Smooth muscle cell (in vitro differentiated cells): ENCODE results near the gene GOLGA5. TPM values are rescaled to one million over a fixed set of nuclear protein-coding genes. Genes with fewer than 3 reads are reported as not detected.
"Not testable (repeated sequence)": the region's sequence is repeated elsewhere in the genome, so short reads cannot be mapped to it uniquely, and the experiment has no call there.

Experiments
- DNase-seq: peaks from one replicate; lab custom pipeline; 2025; ENCODE audit not compliant: unreplicated experiment; lab: John Stamatoyannopoulos, UW
- H2AFZ ChIP-seq: fragments of 200-600 bp; sonication (generic); 2 replicates; pipeline ENCODE4 v1.6.0; 2016; ENCODE audit warnings: antibody characterized with exemption, low read depth, mild to moderate bottlenecking
- H3F3A ChIP-seq: fragments of 200-600 bp; sonication (generic); 2 replicates; pipeline ENCODE4 v1.6.0; 2017; ENCODE audit warnings: antibody characterized with exemption, low read depth
- H3K27ac ChIP-seq: fragments of 200-600 bp; sonication (generic); 2 replicates; pipeline ENCODE4 v1.5.1; 2016; ENCODE audit warnings: low read depth, mild to moderate bottlenecking
- H3K27me3 ChIP-seq: fragments of 200-600 bp; sonication (generic); 2 replicates; pipeline ENCODE4 v1.6.1; 2016; ENCODE audit warnings: low read depth, mild to moderate bottlenecking
- H3K36me3 ChIP-seq: fragments of 200-600 bp; sonication (generic); 2 replicates; pipeline ENCODE4 v1.5.1; 2016; ENCODE audit warnings: low read depth
- H3K4me1 ChIP-seq: fragments of 200-600 bp; sonication (generic); 2 replicates; pipeline ENCODE4 v1.5.1; 2016; ENCODE audit warnings: low read depth
- H3K4me2 ChIP-seq: fragments of 200-600 bp; sonication (generic); 2 replicates; pipeline ENCODE4 v1.6.0; 2016; ENCODE audit warnings: mild to moderate bottlenecking
- H3K4me3 ChIP-seq: fragments of 200-600 bp; sonication (generic); 2 replicates; pipeline ENCODE4 v1.5.1; 2016; ENCODE audit warnings: mild to moderate bottlenecking
- H3K79me2 ChIP-seq: fragments of 200-600 bp; sonication (generic); 2 replicates; pipeline ENCODE4 v1.6.0; 2016; ENCODE audit warnings: low read depth, mild to moderate bottlenecking
- H3K9ac ChIP-seq: fragments of 200-600 bp; sonication (generic); 2 replicates; pipeline ENCODE4 v1.6.0; 2016; ENCODE audit warnings: low read depth
- H3K9me3 ChIP-seq: fragments of 200-600 bp; sonication (generic); replicated peaks from 2 replicates; pipeline ENCODE4 v1.5.1; 2016; ENCODE audit warnings: low read depth
- H4K20me1 ChIP-seq: fragments of 200-600 bp; sonication (generic); 2 replicates; pipeline ENCODE4 v1.6.0; 2016; ENCODE audit warnings: low read depth
- WGBS: methylation state at CpG from one replicate; pipeline ENCODE4 v1.1.7; 2016; ENCODE audit warnings: low lambda C conversion rate; 5-methylcytosine and 5-hydroxymethylcytosine counted together
- polyA plus RNA-seq: library from polyadenylated mRNA; unstranded; fragments of >200 nt; fragmentation: Nextera tagmentation; extraction: Ambion mirVana; gene quantifications from 2 replicates; pipeline ENCODE4 v1.2.1, GENCODE V29; 2016
- total RNA-seq: library from RNA; depleted of rRNA; stranded (reverse); fragments of >200 nt; gene quantifications from 2 replicates; pipeline ENCODE4 v1.2.3, GENCODE V29; 2014
- TF ChIP-seq, protein P1 (sequence below): fragments of 200-600 bp; sonication (generic); IDR thresholded peaks from 2 replicates; pipeline ENCODE4 v1.5.1; 2017; ENCODE audit warnings: borderline replicate concordance, mild to moderate bottlenecking, antibody characterized with exemption; ENCODE audit not compliant: insufficient read depth, poor library complexity, severe bottlenecking

The GOLGA5 gene
- total and polyA plus RNA-seq, 2 experiments from 2014 or later, result 67.0 to 70.3 TPM

DNA sequence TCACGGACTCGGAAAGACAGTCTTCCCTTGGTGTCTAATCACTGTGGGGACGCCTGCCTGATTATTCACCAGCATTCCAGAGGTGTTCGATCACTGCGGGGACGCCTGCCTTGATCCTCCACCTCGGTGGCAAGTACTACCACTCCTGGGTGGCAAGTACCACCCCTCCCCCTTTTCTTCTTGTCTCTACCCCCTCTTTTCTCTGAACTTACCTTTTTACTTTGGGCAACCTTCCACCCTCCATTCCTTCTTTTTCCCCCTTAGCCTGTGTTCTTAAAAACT lies 33.6 kb upstream of the GOLGA5 start:
- Histone ChIP-seq H3K36me3 (no peaks in the 10 kb centered on the region), H2AFZ (no peak overlapping the region), H3K9ac (no peak overlapping the region), H3K4me2 (no peak overlapping the region), H3F3A (no peaks in the 10 kb centered on the region), H3K9me3 (no peaks in the 10 kb centered on the region), H3K27me3 (no peaks in the 10 kb centered on the region), H4K20me1 (no peaks in the 10 kb centered on the region), H3K4me3 (no peak overlapping the region), H3K4me1 (no peaks in the 10 kb centered on the region), H3K27ac (no peak overlapping the region), H3K79me2 (no peaks in the 10 kb centered on the region)
- DNase-seq, result no peak
- TF ChIP-seq, protein P1, sequence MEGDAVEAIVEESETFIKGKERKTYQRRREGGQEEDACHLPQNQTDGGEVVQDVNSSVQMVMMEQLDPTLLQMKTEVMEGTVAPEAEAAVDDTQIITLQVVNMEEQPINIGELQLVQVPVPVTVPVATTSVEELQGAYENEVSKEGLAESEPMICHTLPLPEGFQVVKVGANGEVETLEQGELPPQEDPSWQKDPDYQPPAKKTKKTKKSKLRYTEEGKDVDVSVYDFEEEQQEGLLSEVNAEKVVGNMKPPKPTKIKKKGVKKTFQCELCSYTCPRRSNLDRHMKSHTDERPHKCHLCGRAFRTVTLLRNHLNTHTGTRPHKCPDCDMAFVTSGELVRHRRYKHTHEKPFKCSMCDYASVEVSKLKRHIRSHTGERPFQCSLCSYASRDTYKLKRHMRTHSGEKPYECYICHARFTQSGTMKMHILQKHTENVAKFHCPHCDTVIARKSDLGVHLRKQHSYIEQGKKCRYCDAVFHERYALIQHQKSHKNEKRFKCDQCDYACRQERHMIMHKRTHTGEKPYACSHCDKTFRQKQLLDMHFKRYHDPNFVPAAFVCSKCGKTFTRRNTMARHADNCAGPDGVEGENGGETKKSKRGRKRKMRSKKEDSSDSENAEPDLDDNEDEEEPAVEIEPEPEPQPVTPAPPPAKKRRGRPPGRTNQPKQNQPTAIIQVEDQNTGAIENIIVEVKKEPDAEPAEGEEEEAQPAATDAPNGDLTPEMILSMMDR, result no peak
- 50% methylated on average over 7 of the region's 7 CpGs for WGBS

DNA sequence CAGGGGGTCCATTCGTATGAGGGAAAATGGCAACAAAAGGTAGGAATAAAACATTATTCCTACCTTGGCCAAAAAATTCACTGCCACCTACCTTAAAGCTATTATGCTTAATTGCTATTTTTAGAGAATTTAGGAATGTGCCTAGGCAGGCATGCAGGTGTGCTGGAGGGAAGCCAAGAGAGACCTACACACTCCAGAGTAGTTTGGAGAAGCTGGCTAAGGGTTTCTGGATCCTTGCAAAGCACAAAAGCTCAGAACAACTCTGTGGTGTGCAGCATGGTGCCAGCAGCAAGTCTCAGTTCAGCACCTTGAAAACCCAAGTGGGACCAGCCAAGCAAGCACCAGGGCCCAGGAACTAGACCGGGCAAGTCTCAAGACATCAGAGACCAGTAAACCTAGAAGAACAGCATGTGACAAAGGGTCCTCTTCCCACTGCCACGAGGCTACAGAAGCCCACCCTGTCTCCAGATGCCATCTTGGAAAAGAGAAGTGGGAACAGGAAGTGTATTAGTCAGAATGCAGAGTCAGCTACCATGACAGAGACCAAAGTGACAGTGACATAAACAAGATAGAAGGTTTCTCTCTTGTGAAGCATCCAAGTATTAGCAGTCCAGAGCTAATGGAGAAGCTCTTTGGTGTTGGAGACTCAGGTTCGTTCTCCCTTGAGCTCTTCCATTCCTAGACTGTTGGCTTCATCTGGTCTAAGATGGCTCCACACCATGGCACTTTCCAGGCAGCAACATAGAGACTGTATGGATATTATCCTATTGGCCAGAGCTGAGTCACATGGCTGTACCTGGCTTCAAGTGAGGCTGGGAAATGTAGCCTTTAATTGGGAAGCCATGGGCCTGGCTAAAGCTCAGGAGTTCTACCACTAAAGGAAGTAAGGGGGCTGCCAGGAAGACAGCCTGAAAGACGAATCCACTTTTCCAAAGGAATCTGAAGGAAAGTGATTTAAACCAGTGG lies 30.2 kb upstream of the GOLGA5 start:
- H3K4me2 ChIP-seq, H3F3A ChIP-seq, H3K36me3 ChIP-seq, H3K27ac ChIP-seq, H3K4me1 ChIP-seq, DNase-seq, H3K79me2 ChIP-seq, H4K20me1 ChIP-seq, H3K9me3 ChIP-seq, H3K9ac ChIP-seq, H2AFZ ChIP-seq, H3K4me3 ChIP-seq, H3K27me3 ChIP-seq: not testable (repeated sequence)
- WGBS, result 71% methylated on average over 4 of the region's 5 CpGs

DNA sequence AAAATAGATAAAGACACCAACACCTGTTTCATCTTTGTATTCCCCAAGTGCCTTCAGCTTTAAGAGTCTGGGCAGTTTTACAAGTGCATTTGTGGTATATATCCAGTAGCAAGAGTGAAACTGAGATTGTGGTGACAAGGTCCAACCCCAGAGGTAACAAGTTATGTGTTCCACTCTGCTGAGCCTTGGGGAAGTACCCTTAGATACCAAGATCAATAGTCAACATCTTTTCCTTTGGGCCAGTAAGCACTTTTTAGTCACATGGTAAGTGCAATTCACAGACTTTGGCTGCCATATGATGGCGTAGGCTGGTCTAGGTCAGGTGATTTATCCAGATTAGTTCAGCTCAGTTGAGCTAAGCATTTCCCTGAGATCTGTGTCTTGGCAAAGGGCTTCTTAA lies 25.9 kb upstream of the GOLGA5 start:
- DNase-seq, result not testable (repeated sequence)
- 79% methylated on average over 1 of the region's 1 CpG for WGBS

DNA sequence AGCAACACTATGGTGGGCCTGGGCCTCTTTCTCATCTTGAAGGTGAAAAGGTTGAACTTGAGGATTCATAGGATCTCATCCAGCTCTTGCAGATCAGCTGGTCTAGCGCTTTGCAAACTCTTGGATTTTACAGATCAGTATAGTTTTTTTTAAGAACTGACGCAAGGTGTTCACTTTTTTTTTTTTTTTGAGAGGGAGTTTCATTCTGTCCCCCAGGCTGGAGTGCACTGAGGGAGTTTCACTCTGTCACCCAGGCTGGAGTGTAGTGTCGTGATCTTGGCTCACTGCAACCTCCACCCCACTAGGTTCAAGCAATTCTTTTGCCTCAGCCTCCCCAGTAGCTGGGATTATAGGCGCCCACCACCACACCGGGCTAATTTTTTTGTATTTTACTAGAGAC lies 25.3 kb upstream of the GOLGA5 start:
- no peaks in the 10 kb centered on the region for H3K4me1 ChIP-seq
- 97% methylated on average over 5 of the region's 5 CpGs for WGBS

More for the DNA sequence above, 25.9 kb upstream of the GOLGA5 start:
- H3K9ac ChIP-seq, H3K4me3 ChIP-seq, H3K79me2 ChIP-seq, H3K27me3 ChIP-seq, H4K20me1 ChIP-seq, H3K9me3 ChIP-seq, H3K4me2 ChIP-seq, H3K4me1 ChIP-seq, H2AFZ ChIP-seq, H3K36me3 ChIP-seq, H3K27ac ChIP-seq, H3F3A ChIP-seq: not testable (repeated sequence)

More for the DNA sequence above, 25.3 kb upstream of the GOLGA5 start:
- Histone ChIP-seq H3K9me3 (no peaks in the 10 kb centered on the region), H3K27ac (no peak overlapping the region), H3K9ac (no peak overlapping the region), H3K27me3 (no peaks in the 10 kb centered on the region), H3K79me2 (no peaks in the 10 kb centered on the region), H3K36me3 (no peaks in the 10 kb centered on the region), H4K20me1 (no peaks in the 10 kb centered on the region), H3K4me2 (no peak overlapping the region), H2AFZ (no peak overlapping the region), H3K4me3 (no peak overlapping the region), H3F3A (no peaks in the 10 kb centered on the region)
- no peak for DNase-seq
- TF ChIP-seq, protein P1, result no peak
